HG03064 (cell line): ENCODE measurements around the gene SLC13A1.
"Not testable (repeated sequence)": the region's sequence is repeated elsewhere in the genome, so short reads cannot be mapped to it uniquely, and the experiment has no call there.

Source experiments
- ATAC-seq: cut with Tn5 transposase; IDR thresholded peaks from one replicate; pipeline ENCODE4 v1.9.1; 2021; ENCODE audit warnings: low read depth; ENCODE audit not compliant: unreplicated experiment

The SLC13A1 gene

GRCh38 chr7:123199883-123200282 is at the start of gene SLC13A1:
Gene SLC13A1 (minus strand): TSS chr7:123199969. CDS start chr7:123199946, 23 bp downstream.
- ATAC-seq: no peak

- no peak for ATAC-seq
Measured at GRCh38 chr7:123244768-123245167, 45.0 kb upstream of the SLC13A1 start.

- ATAC-seq: no peak
Measured at GRCh38 chr7:123242467-123243092, 42.8 kb upstream of the SLC13A1 start.

DNA sequence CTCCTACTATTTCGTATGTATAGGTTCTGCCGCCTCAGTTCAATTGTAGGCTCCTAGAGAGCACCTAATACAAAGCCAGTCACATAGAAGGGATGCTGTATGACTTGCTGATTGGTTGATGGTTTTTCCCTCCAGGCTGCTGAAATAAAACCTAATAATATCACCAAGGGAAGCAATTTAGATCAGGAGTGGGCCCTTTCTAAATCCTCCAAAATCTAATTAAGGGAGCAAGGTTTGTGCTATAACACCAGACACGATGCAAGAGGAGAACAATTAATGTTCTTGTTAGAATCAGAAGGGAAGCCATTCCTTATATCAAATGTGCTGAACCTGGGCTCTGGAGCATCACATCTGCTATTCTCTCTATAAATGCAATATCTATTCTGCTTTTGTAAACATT is 42.0 kb upstream of the SLC13A1 start:
- ATAC-seq: no peak

- no peak for ATAC-seq
Measured at GRCh38 chr7:123231021-123232000, 31.5 kb upstream of the SLC13A1 start.

DNA sequence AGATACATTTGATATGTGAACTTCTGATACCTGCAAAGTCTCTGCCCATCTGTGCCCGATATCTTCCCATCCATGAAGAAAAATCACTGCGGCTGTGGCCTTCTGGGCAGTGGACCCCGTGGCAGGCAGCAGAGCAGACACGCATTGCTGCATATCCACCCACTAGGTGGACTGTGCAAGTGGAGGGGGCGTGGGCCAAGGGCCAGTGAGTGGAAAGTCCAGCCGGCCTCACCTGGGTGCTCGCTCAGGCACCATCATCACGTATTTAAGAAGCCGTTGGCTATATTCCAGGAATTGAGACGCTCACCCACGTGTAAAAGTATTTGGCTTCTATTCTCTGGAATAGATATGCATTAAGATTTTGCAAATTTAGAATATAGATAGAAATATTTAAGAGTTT is 30.8 kb upstream of the SLC13A1 start:
- ATAC-seq: no peak

DNA sequence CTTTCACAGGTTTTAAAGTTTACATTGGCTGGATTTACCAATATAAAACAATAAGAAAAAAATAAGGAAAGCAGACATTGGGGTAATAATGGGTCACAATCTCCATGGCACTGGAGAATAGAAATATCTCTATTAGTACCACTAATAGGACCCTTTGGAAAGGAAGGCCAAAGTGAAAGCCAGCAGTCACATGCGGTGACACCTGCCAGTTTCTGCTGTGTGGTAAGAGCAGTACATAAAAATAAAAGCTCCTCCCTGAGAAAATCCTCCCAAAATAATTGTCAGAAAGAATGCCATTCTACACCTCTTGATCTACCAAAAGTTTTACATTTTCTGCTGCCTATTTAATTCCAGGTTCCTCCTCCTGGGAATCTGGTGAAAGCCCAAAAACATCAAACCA is 30.4 kb upstream of the SLC13A1 start:
- ATAC-seq: no peak

DNA sequence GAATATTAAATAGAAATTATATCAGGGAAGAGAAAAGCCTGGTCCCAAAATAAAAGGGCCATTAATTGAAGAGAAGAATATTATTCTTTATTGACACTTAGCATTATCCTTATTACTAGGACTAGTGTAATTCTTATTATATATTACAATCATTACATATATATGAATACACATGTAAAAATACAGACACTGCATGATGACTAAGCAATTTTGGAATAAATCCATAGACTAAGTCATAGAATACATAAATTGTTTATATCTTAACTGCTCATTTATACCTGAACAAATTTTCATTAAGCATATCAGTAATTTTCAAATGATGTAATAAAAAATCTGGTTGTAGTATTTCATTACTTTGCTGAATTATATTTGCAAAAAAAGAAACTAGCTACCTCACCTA is 29.7 kb upstream of the SLC13A1 start:
- no peak for ATAC-seq

- ATAC-seq: not testable (repeated sequence)
Measured at GRCh38 chr7:123227666-123228065, 27.9 kb upstream of the SLC13A1 start.

- ATAC-seq: no peak
Measured at GRCh38 chr7:123220396-123220795, 20.6 kb upstream of the SLC13A1 start.

- no peak for ATAC-seq
Measured at GRCh38 chr7:123218866-123219265, 19.1 kb upstream of the SLC13A1 start.

GRCh38 chr7:123216825-123217224 is 17.1 kb upstream of the SLC13A1 start:
- no peak for ATAC-seq

DNA sequence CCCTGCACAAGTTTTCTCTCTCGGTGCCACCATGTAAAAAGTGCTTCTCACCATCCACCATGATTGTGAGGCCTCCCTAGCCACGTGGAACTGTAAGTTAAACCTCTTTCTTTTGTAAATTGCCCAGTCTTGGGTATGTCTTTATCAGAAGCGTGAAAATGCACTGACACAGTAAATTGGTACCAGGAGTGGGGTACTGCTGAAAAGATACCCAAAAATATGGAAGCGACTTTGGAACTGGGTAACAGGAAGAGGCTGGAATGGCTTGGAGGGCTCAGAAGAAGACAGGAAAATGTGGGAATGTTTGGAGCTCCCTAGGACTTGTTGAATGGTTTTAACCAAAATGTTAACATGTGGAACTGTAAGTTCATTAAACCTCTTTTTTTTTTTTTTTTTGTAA is 15.6 kb upstream of the SLC13A1 start:
- ATAC-seq: no peak

DNA sequence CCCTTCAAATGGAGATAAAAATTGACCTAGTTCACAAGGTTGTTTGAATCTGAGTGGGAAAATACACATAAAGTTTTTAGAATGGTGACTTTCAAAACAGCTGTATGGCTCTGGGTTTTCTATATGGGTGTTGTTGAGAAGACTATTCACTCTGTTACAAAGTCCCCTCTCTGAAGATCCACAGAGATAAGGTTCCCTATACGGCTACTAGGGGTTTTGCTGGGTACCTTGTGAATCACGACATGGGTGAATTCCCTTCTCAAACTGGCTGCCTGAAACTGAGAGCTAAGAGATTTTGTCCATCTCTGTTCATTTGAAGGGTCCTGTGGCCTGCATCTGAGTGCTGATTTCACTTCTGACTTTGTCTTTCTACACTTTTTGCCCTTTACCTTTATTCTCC is 11.8 kb upstream of the SLC13A1 start:
- no peak for ATAC-seq

DNA sequence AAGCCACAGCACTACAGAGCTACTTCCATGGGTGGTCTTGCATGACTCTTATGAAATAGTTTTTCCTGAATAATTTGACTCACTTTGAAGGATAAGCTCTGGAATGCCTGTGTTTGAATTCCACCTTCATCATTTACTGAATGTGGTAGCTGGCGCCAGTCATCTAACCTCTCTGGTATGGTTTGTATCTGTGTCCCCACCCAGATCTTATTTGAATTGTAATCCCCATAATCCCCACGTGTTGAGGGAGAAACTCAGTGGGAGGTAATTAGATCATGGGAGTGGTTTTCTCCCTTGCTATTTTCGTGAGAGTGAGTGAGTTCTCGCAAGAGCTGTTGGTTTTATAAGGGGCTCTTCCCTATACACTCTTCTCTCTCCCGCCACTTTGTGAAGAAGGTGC is 11.2 kb upstream of the SLC13A1 start:
- ATAC-seq: no peak

GRCh38 chr7:123209786-123210185 is 10.0 kb upstream of the SLC13A1 start:
- no peak for ATAC-seq

DNA sequence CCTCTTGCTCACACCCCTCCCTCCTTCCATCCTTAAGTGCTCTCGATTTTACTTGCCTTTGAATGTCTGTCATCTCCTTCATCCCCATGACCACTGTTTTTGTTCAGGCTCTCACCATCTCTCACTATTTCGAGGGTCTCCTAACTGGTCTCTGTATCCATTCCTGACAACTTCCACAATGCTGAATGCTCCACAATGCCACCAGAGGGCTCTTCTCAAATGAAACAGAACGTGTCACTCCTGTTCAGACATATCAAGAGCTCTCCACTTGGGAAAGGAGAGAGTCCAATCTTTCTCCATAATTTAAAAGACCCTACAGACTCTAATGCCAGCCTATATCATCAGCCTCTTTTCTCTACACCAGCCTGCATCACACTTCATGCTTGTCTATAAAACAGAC is 9.0 kb upstream of the SLC13A1 start:
- ATAC-seq: no peak

DNA sequence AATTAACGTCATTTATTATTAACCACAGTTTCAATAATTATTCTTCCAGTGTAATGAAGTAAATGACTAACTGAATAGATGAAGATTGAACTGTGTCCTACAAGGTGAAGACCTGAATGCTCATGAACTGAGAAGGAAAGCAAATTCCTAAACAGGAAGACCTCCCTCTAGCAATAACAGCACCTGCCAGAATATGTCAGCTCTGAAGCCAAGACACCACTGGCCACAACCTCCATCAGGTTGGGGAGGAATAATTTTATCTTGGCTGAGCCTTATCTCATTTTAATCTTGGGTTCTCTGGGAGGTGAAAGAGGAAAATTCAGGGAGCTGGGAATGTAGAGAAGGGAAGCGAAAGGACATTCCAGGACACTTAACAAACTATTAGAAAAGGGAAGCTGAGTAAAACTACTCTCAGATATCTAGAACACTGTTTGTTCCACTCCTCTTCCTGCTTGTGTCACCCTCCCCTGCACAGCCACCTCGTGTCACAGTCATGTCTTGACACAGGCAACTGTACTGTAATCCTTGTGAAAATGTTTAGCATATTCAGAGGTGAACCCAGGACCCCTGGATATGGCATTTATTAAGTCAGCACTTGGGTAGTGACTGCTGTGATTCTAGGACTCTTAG is 4.6 kb upstream of the SLC13A1 start:
- no peak for ATAC-seq

- ATAC-seq: no peak
Measured at GRCh38 chr7:123201901-123202300, 2.1 kb upstream of the SLC13A1 start.

DNA sequence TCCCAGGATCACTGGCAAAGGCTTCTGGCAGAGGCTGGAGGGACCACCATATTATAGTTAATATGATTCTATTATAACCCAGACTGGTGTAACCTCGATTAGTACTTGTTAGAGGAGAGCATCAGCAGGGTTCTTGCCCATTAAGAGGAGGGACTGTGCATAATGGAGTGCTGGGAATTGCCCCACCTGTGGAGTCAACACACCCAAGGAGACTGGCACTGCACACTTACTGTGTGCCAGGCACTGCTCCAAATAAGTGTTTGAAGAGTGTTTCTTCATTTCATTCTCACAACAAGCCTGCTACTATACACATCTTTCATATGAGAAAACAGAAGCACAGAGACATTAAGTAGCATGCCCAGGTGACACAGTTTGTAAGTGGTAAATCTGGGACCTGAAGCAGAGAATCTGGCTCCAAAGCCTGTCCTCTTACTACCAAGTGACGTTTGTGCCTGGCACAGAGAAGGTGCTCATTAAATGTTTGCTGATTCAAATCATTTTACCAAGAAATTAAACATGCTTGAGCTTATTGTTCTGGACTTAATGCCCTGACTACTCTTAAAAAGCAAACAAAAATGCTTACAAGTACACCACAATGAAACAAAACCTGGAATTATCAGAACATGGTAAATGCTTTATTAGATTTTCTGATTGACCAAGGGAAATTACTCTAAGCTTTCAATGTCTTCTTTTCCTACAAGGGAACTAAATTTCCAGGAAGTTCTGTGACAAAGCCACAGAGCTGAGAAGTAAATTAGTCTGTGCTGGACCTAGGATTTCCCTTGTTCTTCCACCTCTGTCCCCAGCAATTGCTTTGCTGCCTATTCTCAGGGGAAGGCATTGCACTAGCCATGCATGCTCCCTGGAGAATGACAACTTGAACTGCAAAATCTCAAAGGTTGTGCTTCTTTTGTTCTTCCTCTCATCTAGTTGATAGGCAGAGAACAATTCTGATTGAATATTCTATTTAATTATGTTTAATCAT is 809 bp downstream of the SLC13A1 start:
- no peak for ATAC-seq
